RWPE2 (cell line): Measurements from ENCODE around the gene KDM2B.

Experiments used
- ATAC-seq: fragments of 200-7000 bp; cut with Tn5 transposase; 3 replicates; pipeline ENCODE4 v1.9.1; 2021; ENCODE audit warnings: low read depth
- DNase-seq: peaks from one replicate; pipeline ENCODE4 v3.0.0-alpha.2; 2020; ENCODE audit warnings: low spot score
- H3K27ac ChIP-seq: fragments of 450-650 bp; 2 replicates; pipeline ENCODE4 v1.5.1; 2017; ENCODE audit warnings: mild to moderate bottlenecking; ENCODE audit not compliant: poor library complexity, severe bottlenecking
- H3K27me3 ChIP-seq: fragments of 250-450 bp; sonication (Bioruptor Pico); 2 replicates; pipeline ENCODE4 v1.5.1; 2021; ENCODE audit warnings: mild to moderate bottlenecking, moderate library complexity; ENCODE audit not compliant: insufficient read depth, poor library complexity, severe bottlenecking
- H3K36me3 ChIP-seq: fragments of 250-450 bp; sonication (Bioruptor Pico); 2 replicates; pipeline ENCODE4 v1.5.1; 2020; ENCODE audit warnings: low read depth, mild to moderate bottlenecking, moderate library complexity
- H3K4me1 ChIP-seq: fragments of 250-450 bp; sonication (Bioruptor Pico); 2 replicates; pipeline ENCODE4 v1.5.1; 2021; ENCODE audit warnings: mild to moderate bottlenecking, moderate library complexity; ENCODE audit not compliant: insufficient read depth, poor library complexity, severe bottlenecking
- H3K4me3 ChIP-seq: fragments of 250-450 bp; sonication (Bioruptor Pico); 2 replicates; pipeline ENCODE4 v1.5.1; 2021; ENCODE audit warnings: mild to moderate bottlenecking, moderate library complexity; ENCODE audit not compliant: severe bottlenecking
- H3K9me3 ChIP-seq: fragments of 250-450 bp; sonication (Bioruptor Pico); 2 replicates; pipeline ENCODE4 v1.5.1; 2021; ENCODE audit warnings: mild to moderate bottlenecking, moderate library complexity; ENCODE audit not compliant: severe bottlenecking
- CTCF ChIP-seq: fragments of 450-650 bp; IDR thresholded peaks from one replicate; pipeline ENCODE4 v1.5.1; 2017; ENCODE audit warnings: mild to moderate bottlenecking, moderate library complexity; ENCODE audit not compliant: poor library complexity, severe bottlenecking

The KDM2B gene

GRCh38 chr12:121436706-121437105 is 144.1 kb downstream of the KDM2B start:
- no peak overlapping the region for H3K27ac ChIP-seq
- H3K27me3 ChIP-seq: no peaks in the 10 kb centered on the region
- TF ChIP-seq CTCF: no peak
- ATAC-seq (no peak), DNase-seq (no peak)
- no peak overlapping the region for H3K4me3 ChIP-seq
- H3K4me1 ChIP-seq: no peaks in the 10 kb centered on the region
- H3K36me3 ChIP-seq: peaks cover 66% of the 10 kb centered on the region
- no peaks in the 10 kb centered on the region for H3K9me3 ChIP-seq

- H3K4me1 ChIP-seq: no peaks in the 10 kb centered on the region
- peak; percentile 19; the same call in 1 of the 3 replicates for ATAC-seq
- H3K9me3 ChIP-seq: no peaks in the 10 kb centered on the region
- DNase-seq: no peak
- no peak overlapping the region for H3K4me3 ChIP-seq
- H3K27me3 ChIP-seq: no peaks in the 10 kb centered on the region
- no peak for TF ChIP-seq CTCF
- no peak overlapping the region for H3K27ac ChIP-seq
- H3K36me3 ChIP-seq: peaks cover 72% of the 10 kb centered on the region
These were observed 147.9 kb downstream of the KDM2B start for GRCh38 chr12:121432740-121433480.

GRCh38 chr12:121430833-121431415 is 149.9 kb downstream of the KDM2B start:
- no peak overlapping the region for H3K4me3 ChIP-seq
- no peaks in the 10 kb centered on the region for H3K27me3 ChIP-seq
- H3K9me3 ChIP-seq: no peaks in the 10 kb centered on the region
- DNase-seq (no peak), ATAC-seq (no peak)
- H3K27ac ChIP-seq: no peak overlapping the region
- no peaks in the 10 kb centered on the region for H3K4me1 ChIP-seq
- H3K36me3 ChIP-seq: peaks cover 74% of the 10 kb centered on the region
- no peak for TF ChIP-seq CTCF

- Histone ChIP-seq H3K27ac (no peak overlapping the region), H3K9me3 (no peaks in the 10 kb centered on the region), H3K4me1 (no peaks in the 10 kb centered on the region), H3K27me3 (no peaks in the 10 kb centered on the region), H3K4me3 (no peak overlapping the region), H3K36me3 (peaks cover 86% of the 10 kb centered on the region)
- ATAC-seq (no peak), DNase-seq (no peak)
- no peak for TF ChIP-seq CTCF
These were observed 151.9 kb downstream of the KDM2B start for GRCh38 chr12:121428883-121429282.

- no peak overlapping the region for H3K4me3 ChIP-seq
- no peaks in the 10 kb centered on the region for H3K27me3 ChIP-seq
- TF ChIP-seq CTCF: no peak
- no peaks in the 10 kb centered on the region for H3K4me1 ChIP-seq
- no peak overlapping the region for H3K27ac ChIP-seq
- no peaks in the 10 kb centered on the region for H3K9me3 ChIP-seq
- DNase-seq: no peak
- peaks cover 86% of the 10 kb centered on the region for H3K36me3 ChIP-seq
- ATAC-seq: no peak
These were observed 153.2 kb downstream of the KDM2B start for GRCh38 chr12:121427556-121428050.
